OCI-LY1 (cell line): ENCODE results near the gene ETV6.

Experiments
- EZH2 ChIP-seq: fragments of 200-600 bp; sonication (generic), shearing (Covaris generic); IDR thresholded peaks from 2 replicates; pipeline ENCODE4 v1.8.0; 2017; ENCODE audit warnings: borderline replicate concordance, mixed run types, mild to moderate bottlenecking, antibody characterized with exemption, low read length, moderate library complexity, mixed read lengths
- TF ChIP-seq, protein P1 (sequence below): fragments of 200-600 bp; sonication (generic), shearing (Covaris generic); IDR thresholded peaks from 2 replicates; pipeline ENCODE4 v1.5.1; 2017; ENCODE audit warnings: mild to moderate bottlenecking, antibody characterized with exemption, low read length, moderate library complexity, mixed read lengths

DNA sequence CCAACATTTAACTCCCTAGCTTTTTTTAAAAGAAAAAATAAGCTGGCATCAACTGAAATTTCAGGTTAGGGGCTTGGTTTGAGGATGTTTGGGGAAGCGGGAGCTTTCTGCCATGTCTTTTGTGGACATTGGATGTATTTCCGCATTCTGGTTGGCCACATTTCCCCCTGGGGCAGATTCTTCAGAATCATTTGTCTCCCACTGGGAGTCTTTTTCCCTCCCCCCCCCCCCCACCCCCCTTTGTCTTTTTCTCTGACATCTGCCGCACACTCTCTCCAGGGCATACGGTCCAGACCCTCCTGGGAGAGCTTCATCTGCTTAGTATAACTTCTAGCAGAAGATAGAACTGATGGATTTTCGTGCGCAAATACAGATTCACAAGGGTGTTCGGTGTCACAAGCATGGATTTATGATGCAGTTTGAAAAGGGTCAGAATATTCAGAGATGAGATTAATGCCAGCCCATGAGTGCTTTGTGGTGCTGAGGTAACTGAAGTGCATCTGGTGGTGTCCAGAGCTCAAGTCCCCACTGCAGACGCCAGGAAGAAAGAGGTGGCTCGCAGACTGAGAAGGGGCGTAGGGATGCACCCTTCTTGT is 40.2 kb downstream of the ETV6 start:
- TF ChIP-seq, protein P1, sequence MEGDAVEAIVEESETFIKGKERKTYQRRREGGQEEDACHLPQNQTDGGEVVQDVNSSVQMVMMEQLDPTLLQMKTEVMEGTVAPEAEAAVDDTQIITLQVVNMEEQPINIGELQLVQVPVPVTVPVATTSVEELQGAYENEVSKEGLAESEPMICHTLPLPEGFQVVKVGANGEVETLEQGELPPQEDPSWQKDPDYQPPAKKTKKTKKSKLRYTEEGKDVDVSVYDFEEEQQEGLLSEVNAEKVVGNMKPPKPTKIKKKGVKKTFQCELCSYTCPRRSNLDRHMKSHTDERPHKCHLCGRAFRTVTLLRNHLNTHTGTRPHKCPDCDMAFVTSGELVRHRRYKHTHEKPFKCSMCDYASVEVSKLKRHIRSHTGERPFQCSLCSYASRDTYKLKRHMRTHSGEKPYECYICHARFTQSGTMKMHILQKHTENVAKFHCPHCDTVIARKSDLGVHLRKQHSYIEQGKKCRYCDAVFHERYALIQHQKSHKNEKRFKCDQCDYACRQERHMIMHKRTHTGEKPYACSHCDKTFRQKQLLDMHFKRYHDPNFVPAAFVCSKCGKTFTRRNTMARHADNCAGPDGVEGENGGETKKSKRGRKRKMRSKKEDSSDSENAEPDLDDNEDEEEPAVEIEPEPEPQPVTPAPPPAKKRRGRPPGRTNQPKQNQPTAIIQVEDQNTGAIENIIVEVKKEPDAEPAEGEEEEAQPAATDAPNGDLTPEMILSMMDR, result no peak
- no peak for TF ChIP-seq EZH2
